HG03521 (cell line): Measurements from ENCODE around the gene GPC6.
"Not testable (repeated sequence)": the region's sequence is repeated elsewhere in the genome, so short reads cannot be mapped to it uniquely, and the experiment has no call there.

Experiments used
- ATAC-seq: cut with Tn5 transposase; IDR thresholded peaks from one replicate; pipeline ENCODE4 v1.9.1; 2021; ENCODE audit warnings: mild to moderate bottlenecking, moderate library complexity; ENCODE audit not compliant: unreplicated experiment

Gene GPC6

GRCh38 chr13:94181461-94182107 is 955.0 kb downstream of the GPC6 start:
- no peak for ATAC-seq

GRCh38 chr13:94182185-94182761 is 955.7 kb downstream of the GPC6 start:
- ATAC-seq, result no peak

- ATAC-seq, result no peak
These were observed 959.9 kb downstream of the GPC6 start for GRCh38 chr13:94186470-94186869.

- no peak for ATAC-seq
These were observed 961.7 kb downstream of the GPC6 start for GRCh38 chr13:94188201-94188854.

- no peak for ATAC-seq
These were observed 965.9 kb downstream of the GPC6 start for GRCh38 chr13:94192431-94192975.

GRCh38 chr13:94195715-94196114 is 969.1 kb downstream of the GPC6 start:
- no peak for ATAC-seq

GRCh38 chr13:94196413-94196812 is 969.8 kb downstream of the GPC6 start:
- ATAC-seq, result no peak

GRCh38 chr13:94198681-94199080 is 972.1 kb downstream of the GPC6 start:
- no peak for ATAC-seq

- ATAC-seq, result no peak
These were observed 972.5 kb downstream of the GPC6 start for GRCh38 chr13:94199135-94199534.

- ATAC-seq, result no peak
These were observed 974.4 kb downstream of the GPC6 start for GRCh38 chr13:94201022-94201421.

- ATAC-seq, result no peak
These were observed 977.6 kb downstream of the GPC6 start for GRCh38 chr13:94204163-94204562.

GRCh38 chr13:94204946-94205345 is 978.3 kb downstream of the GPC6 start:
- no peak for ATAC-seq

- ATAC-seq, result no peak
These were observed 979.3 kb downstream of the GPC6 start for GRCh38 chr13:94205896-94206295.

- no peak for ATAC-seq
These were observed 982.5 kb downstream of the GPC6 start for GRCh38 chr13:94209117-94209516.

GRCh38 chr13:94209913-94210312 is 983.3 kb downstream of the GPC6 start:
- ATAC-seq, result not testable (repeated sequence)

GRCh38 chr13:94210816-94211215 is 984.2 kb downstream of the GPC6 start:
- no peak for ATAC-seq

GRCh38 chr13:94212196-94212595 is 985.6 kb downstream of the GPC6 start:
- no peak for ATAC-seq

- no peak for ATAC-seq
These were observed 987.5 kb downstream of the GPC6 start for GRCh38 chr13:94214121-94214520.

- no peak for ATAC-seq
These were observed 988.4 kb downstream of the GPC6 start for GRCh38 chr13:94214975-94215374.

- ATAC-seq, result no peak
These were observed 989.9 kb downstream of the GPC6 start for GRCh38 chr13:94216476-94216875.

GRCh38 chr13:94217370-94217769 is 990.8 kb downstream of the GPC6 start:
- ATAC-seq, result no peak

GRCh38 chr13:94218537-94218936 is 991.9 kb downstream of the GPC6 start:
- no peak for ATAC-seq
